ENCODE data around the gene NR6A1.

Gene NR6A1

GRCh38 chr9:124496463-124496862, 274.6 kb downstream of the NR6A1 start:
- DNase-seq (ENCODE audit: low read depth), result no peak
- TF ChIP-seq, protein P1, sequence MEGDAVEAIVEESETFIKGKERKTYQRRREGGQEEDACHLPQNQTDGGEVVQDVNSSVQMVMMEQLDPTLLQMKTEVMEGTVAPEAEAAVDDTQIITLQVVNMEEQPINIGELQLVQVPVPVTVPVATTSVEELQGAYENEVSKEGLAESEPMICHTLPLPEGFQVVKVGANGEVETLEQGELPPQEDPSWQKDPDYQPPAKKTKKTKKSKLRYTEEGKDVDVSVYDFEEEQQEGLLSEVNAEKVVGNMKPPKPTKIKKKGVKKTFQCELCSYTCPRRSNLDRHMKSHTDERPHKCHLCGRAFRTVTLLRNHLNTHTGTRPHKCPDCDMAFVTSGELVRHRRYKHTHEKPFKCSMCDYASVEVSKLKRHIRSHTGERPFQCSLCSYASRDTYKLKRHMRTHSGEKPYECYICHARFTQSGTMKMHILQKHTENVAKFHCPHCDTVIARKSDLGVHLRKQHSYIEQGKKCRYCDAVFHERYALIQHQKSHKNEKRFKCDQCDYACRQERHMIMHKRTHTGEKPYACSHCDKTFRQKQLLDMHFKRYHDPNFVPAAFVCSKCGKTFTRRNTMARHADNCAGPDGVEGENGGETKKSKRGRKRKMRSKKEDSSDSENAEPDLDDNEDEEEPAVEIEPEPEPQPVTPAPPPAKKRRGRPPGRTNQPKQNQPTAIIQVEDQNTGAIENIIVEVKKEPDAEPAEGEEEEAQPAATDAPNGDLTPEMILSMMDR (IDR thresholded peaks at IDR 0.05; ENCODE audit: control insufficient read depth, extremely low read depth, insufficient read depth), result no peak
- no peak overlapping the region for H3K4me3 ChIP-seq (ENCODE audit: low read depth, low read length)

DNA sequence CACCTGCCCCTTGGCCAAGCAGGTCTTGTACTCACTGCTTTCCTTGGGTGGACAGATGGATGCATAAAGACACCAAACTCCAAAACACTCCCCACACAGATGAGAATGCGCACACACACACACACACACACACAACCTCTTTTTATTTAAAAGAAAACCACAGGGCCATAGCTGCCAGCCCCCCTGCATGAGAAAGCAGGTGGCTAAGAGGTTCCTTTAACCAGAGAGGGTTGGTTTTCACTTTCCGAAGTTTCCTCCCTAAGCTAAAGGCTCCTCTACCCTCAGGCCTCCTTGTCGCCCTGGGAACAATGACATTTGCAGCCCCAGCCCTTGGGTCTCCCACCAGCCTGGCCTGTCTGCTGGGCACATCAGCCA, 275.0 kb downstream of the NR6A1 start:
- DNase-seq (ENCODE audit: low read depth), result no peak
- TF ChIP-seq, protein P1 (IDR thresholded peaks at IDR 0.05; ENCODE audit: control insufficient read depth, extremely low read depth, insufficient read depth), result no peak
- H3K4me3 ChIP-seq (ENCODE audit: low read depth, low read length), result no peak overlapping the region

GRCh38 chr9:124495126-124496074, 275.7 kb downstream of the NR6A1 start:
- DNase-seq (ENCODE audit: low read depth), result no peak
- no peak overlapping the region for H3K4me3 ChIP-seq (ENCODE audit: low read depth, low read length)
- TF ChIP-seq, protein P1 (IDR thresholded peaks at IDR 0.05; ENCODE audit: control insufficient read depth, extremely low read depth, insufficient read depth), result no peak

DNA sequence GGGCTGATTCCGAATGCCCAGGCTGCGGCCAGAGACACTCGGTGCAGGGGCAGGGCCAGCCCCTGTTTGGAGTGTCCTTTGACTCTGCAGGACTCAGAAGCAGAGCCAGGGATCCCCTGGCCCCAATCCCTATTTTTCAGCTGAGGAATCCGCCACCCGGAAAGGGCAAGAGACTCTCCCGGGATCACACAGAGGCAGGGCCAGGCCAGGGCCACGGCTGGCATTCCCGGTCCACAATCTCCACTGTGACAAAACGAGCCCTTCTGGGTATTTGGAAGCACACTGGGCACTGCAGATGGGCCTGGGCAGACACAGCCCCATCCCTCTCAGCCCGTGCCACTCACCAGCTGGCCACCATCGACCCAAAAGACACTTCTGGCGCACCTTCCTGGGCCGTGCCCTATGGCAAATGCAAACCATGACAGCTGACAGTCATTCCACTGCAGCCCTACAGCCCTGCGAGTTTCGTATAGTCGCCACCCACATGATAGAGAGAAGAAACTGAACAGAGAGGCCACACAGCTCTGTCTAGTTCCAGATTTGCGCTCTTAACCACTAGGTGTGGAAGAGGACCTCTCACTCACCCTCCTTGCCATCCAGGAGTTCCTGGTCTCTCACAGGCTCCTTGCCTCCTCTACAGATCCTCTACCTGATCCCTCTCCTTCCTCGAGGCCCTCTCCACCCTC, 277.2 kb downstream of the NR6A1 start:
- DNase-seq (ENCODE audit: low read depth), result no peak
- no peak overlapping the region for H3K4me3 ChIP-seq (ENCODE audit: low read depth, low read length)
- TF ChIP-seq, protein P1 (IDR thresholded peaks at IDR 0.05; ENCODE audit: control insufficient read depth, extremely low read depth, insufficient read depth), result no peak

GRCh38 chr9:124493218-124493617, 277.9 kb downstream of the NR6A1 start:
- no peak for DNase-seq (ENCODE audit: low read depth)
- TF ChIP-seq, protein P1 (IDR thresholded peaks at IDR 0.05; ENCODE audit: control insufficient read depth, extremely low read depth, insufficient read depth), result no peak
- no peak overlapping the region for H3K4me3 ChIP-seq (ENCODE audit: low read depth, low read length)

DNA sequence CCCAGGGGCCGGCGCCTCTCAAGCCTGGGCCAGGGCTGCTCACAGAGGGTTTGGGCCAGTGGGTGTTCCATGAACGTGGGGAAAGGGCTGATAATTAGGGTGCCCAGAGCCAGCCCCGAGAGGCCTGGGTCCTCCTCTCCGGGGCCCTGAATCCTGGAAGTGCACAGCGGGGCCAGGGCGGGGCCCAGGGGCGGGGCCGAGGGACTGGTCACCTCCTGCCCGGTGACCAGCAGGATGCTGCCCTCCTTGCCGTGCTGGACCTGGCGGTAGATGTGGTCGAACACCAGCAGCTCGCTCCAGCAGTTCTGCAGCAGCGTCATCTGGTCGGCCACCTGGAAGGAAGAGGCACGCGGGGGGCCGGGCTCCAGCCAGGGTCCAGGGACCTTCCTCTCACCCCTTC, 278.3 kb downstream of the NR6A1 start:
- no peak for DNase-seq (ENCODE audit: low read depth)
- TF ChIP-seq, protein P1 (IDR thresholded peaks at IDR 0.05; ENCODE audit: control insufficient read depth, extremely low read depth, insufficient read depth), result no peak
- H3K4me3 ChIP-seq (ENCODE audit: low read depth, low read length), result no peak overlapping the region

All from LNCaP clone FGC (cell line).